ENCODE data around the gene NUPR1. TPM values are rescaled to one million over a fixed set of nuclear protein-coding genes. Genes with fewer than 3 reads are reported as not detected.

Gene NUPR1
- not detected for total RNA-seq
- not detected for polyA plus RNA-seq

DNA sequence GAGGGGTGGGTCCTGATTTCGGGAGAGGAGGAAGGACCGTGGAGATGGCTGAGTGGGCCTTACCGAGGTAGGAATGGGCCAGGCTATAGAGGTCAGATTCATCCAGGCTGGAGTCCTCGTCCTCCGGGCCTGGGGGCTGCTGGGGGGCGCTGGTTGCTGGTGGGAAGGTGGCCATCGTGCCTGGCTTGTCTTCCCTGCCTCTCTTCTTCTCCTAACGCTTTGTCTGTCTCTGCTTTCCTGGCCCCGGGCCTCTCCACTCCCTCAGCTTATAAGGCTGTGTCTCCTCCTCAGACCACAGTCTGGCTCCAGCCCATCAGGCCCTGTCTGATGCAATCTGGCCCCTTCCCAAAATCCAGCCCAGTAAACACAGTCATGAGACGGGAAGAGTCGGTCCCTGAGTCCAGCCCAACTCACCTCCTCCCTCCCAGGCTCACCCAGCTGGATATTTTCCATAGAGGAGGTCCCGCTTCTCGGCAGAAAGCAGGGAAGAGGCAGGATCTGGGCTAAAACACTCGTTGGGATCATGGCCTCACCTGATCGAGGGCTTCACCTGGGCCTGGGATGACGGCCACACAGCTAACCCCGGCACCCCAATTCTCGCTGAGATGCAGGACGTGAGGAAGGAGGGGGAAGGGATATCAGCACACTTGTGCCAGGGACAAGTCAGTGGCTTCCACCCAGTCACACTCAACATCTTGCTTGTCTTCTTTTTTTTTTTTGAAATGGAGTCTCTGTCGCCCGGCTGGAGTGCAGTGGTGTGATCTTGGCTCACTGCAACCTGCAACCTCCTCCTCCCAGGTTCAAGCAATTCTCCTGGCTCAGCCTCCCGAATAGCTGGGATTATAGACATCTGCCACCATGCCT, at the start of gene NUPR1:
NUPR1 (minus strand) TSS at position 242 of the 864 bp plus-strand sequence; CDS start at position 175, 67 bp downstream.
- ChIA-PET CTCF (no interaction called here), POLR2A (no interaction called here)
- Histone ChIP-seq H3K36me3 (ENCODE audit: insufficient read depth, low read length) (no peaks in the 10 kb centered on the region), H3K4me1 (ENCODE audit: insufficient read depth, low read length) (peaks cover 13% of the 10 kb centered on the region), H3K27ac (ENCODE audit: low read depth, low read length) (peak within 1 kb of the TSS; percentile 16), H3K27me3 (ENCODE audit: insufficient read depth, low read length, poor library complexity, severe bottlenecking) (no peaks in the 10 kb centered on the region), H3K4me3 (ENCODE audit: low read length) (no peak within 1 kb of the TSS), H3K9me3 (ENCODE audit: low read length) (no peaks in the 10 kb centered on the region)
- Mint-ChIP-seq H3K36me3 (peaks cover 0 to 7% (median 0%) of the 10 kb centered on the region in 3 donors), H3K27me3 (peaks cover 0 to 3% of the 10 kb centered on the region in 2 donors), H3K27ac (peak within 1 kb of the TSS in 6 of 8 donors; percentile 47 to 96 (median 69)), H3K4me3 (peak within 1 kb of the TSS in 1 of 7 donors; percentile 28), H3K9me3 (no peaks in the 10 kb centered on the region), H3K4me1 (peaks cover 32 to 42% (median 34%) of the 10 kb centered on the region in 3 donors)
- no peak for DNase-seq

GRCh38 chr16:28587386-28587785, 48.6 kb upstream of the NUPR1 start:
- POLR2A ChIA-PET, result no interaction called here
- no peak overlapping the region for H3K4me3 Mint-ChIP-seq
- H3K27ac Mint-ChIP-seq, result peak overlapping the region in 3 of 8 donors; percentile 12 to 46 (median 38)
- Histone ChIP-seq H3K36me3 (ENCODE audit: insufficient read depth, low read length) (peaks cover 24% of the 10 kb centered on the region), H3K4me1 (ENCODE audit: insufficient read depth, low read length) (no peaks in the 10 kb centered on the region), H3K4me3 (ENCODE audit: low read length) (no peak overlapping the region), H3K27ac (ENCODE audit: low read depth, low read length) (no peak overlapping the region), H3K9me3 (ENCODE audit: low read length) (no peaks in the 10 kb centered on the region), H3K27me3 (ENCODE audit: insufficient read depth, low read length, poor library complexity, severe bottlenecking) (no peaks in the 10 kb centered on the region)
- no peaks in the 10 kb centered on the region for H3K9me3 Mint-ChIP-seq
- peaks cover 0 to 94% (median 22%) of the 10 kb centered on the region in 3 donors for H3K36me3 Mint-ChIP-seq
- DNase-seq, result no peak
- no peaks in the 10 kb centered on the region for H3K4me1 Mint-ChIP-seq
- CTCF ChIA-PET, result no interaction called here
- no peaks in the 10 kb centered on the region for H3K27me3 Mint-ChIP-seq

- H3K36me3 Mint-ChIP-seq, result peaks cover 0 to 92% (median 22%) of the 10 kb centered on the region in 3 donors
- POLR2A ChIA-PET, result no interaction called here
- Histone ChIP-seq H3K4me3 (ENCODE audit: low read length) (no peak overlapping the region), H3K36me3 (ENCODE audit: insufficient read depth, low read length) (peaks cover 24% of the 10 kb centered on the region), H3K27me3 (ENCODE audit: insufficient read depth, low read length, poor library complexity, severe bottlenecking) (no peaks in the 10 kb centered on the region), H3K4me1 (ENCODE audit: insufficient read depth, low read length) (no peaks in the 10 kb centered on the region), H3K27ac (ENCODE audit: low read depth, low read length) (no peak overlapping the region), H3K9me3 (ENCODE audit: low read length) (no peaks in the 10 kb centered on the region)
- no peak overlapping the region for H3K4me3 Mint-ChIP-seq
- no peaks in the 10 kb centered on the region for H3K27me3 Mint-ChIP-seq
- H3K27ac Mint-ChIP-seq, result no peak overlapping the region
- CTCF ChIA-PET, result no interaction called here
- DNase-seq, result no peak
- no peaks in the 10 kb centered on the region for H3K4me1 Mint-ChIP-seq
- no peaks in the 10 kb centered on the region for H3K9me3 Mint-ChIP-seq
These were observed 47.7 kb upstream of the NUPR1 start for GRCh38 chr16:28586466-28586865.

GRCh38 chr16:28585674-28586073, 46.9 kb upstream of the NUPR1 start:
- Histone ChIP-seq H3K36me3 (ENCODE audit: insufficient read depth, low read length) (peaks cover 24% of the 10 kb centered on the region), H3K4me1 (ENCODE audit: insufficient read depth, low read length) (no peaks in the 10 kb centered on the region), H3K4me3 (ENCODE audit: low read length) (no peak overlapping the region), H3K27ac (ENCODE audit: low read depth, low read length) (no peak overlapping the region), H3K27me3 (ENCODE audit: insufficient read depth, low read length, poor library complexity, severe bottlenecking) (no peaks in the 10 kb centered on the region), H3K9me3 (ENCODE audit: low read length) (no peaks in the 10 kb centered on the region)
- H3K36me3 Mint-ChIP-seq, result peaks cover 0 to 92% (median 22%) of the 10 kb centered on the region in 3 donors
- ChIA-PET CTCF (no interaction called here), POLR2A (no interaction called here)
- DNase-seq, result peak in 1 of 5 donors; percentile 11
- H3K27me3 Mint-ChIP-seq, result no peaks in the 10 kb centered on the region
- peak overlapping the region in 1 of 8 donors; percentile 32 for H3K27ac Mint-ChIP-seq
- H3K4me1 Mint-ChIP-seq, result no peaks in the 10 kb centered on the region
- H3K9me3 Mint-ChIP-seq, result no peaks in the 10 kb centered on the region
- H3K4me3 Mint-ChIP-seq, result no peak overlapping the region

GRCh38 chr16:28580726-28581315, 42.0 kb upstream of the NUPR1 start:
- Mint-ChIP-seq H3K9me3 (no peaks in the 10 kb centered on the region), H3K4me3 (no peak overlapping the region), H3K27me3 (no peaks in the 10 kb centered on the region), H3K36me3 (peaks cover 0 to 71% (median 16%) of the 10 kb centered on the region in 3 donors), H3K4me1 (peaks cover 6 to 9% (median 8%) of the 10 kb centered on the region in 3 donors), H3K27ac (peak overlapping the region in 2 of 8 donors; percentile 3 to 30)
- Histone ChIP-seq H3K9me3 (ENCODE audit: low read length) (no peaks in the 10 kb centered on the region), H3K4me3 (ENCODE audit: low read length) (no peak overlapping the region), H3K36me3 (ENCODE audit: insufficient read depth, low read length) (peaks cover 10% of the 10 kb centered on the region), H3K4me1 (ENCODE audit: insufficient read depth, low read length) (no peaks in the 10 kb centered on the region), H3K27ac (ENCODE audit: low read depth, low read length) (no peak overlapping the region), H3K27me3 (ENCODE audit: insufficient read depth, low read length, poor library complexity, severe bottlenecking) (no peaks in the 10 kb centered on the region)
- ChIA-PET CTCF (no interaction called here), POLR2A (no interaction called here)
- no peak for DNase-seq

GRCh38 chr16:28575446-28576109, 36.8 kb upstream of the NUPR1 start:
- Mint-ChIP-seq H3K36me3 (peaks cover 0 to 50% (median 6%) of the 10 kb centered on the region in 3 donors), H3K4me1 (peaks cover 34 to 43% (median 43%) of the 10 kb centered on the region in 3 donors), H3K4me3 (no peak overlapping the region), H3K9me3 (no peaks in the 10 kb centered on the region), H3K27ac (peak overlapping the region in 2 of 8 donors; percentile 52 to 66), H3K27me3 (no peaks in the 10 kb centered on the region)
- H3K27ac ChIP-seq (ENCODE audit: low read depth, low read length), result no peak overlapping the region
- ChIA-PET CTCF (no interaction called here), POLR2A (no interaction called here)
- H3K9me3 ChIP-seq (ENCODE audit: low read length), result no peaks in the 10 kb centered on the region
- H3K36me3 ChIP-seq (ENCODE audit: insufficient read depth, low read length), result no peaks in the 10 kb centered on the region
- DNase-seq, result no peak
- no peaks in the 10 kb centered on the region for H3K27me3 ChIP-seq (ENCODE audit: insufficient read depth, low read length, poor library complexity, severe bottlenecking)
- no peak overlapping the region for H3K4me3 ChIP-seq (ENCODE audit: low read length)
- no peaks in the 10 kb centered on the region for H3K4me1 ChIP-seq (ENCODE audit: insufficient read depth, low read length)

DNA sequence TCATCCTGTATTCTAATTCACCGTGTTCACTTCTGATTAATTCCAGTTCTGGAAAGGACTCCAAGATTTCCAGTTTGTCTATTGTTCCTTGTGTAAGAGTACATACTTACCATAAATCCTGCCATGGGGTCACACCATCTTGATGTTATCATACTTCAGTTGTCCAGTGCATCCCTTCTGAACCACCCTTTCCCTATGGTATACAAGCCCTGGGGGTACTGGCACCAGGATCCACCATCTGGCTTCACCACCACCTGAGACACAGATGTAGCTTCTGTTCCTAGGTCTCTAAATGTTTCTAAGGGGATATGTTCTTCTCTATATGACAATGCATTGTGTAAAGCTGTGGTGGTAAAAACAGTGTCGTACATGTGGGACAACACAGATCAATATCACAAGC, 36.2 kb upstream of the NUPR1 start:
- H3K4me1 Mint-ChIP-seq, result peaks cover 34 to 48% (median 43%) of the 10 kb centered on the region in 3 donors

More for the DNA sequence above, 36.2 kb upstream of the NUPR1 start:
- Histone ChIP-seq H3K27ac (ENCODE audit: low read depth, low read length) (no peak overlapping the region), H3K9me3 (ENCODE audit: low read length) (no peaks in the 10 kb centered on the region), H3K4me1 (ENCODE audit: insufficient read depth, low read length) (no peaks in the 10 kb centered on the region), H3K4me3 (ENCODE audit: low read length) (no peak overlapping the region), H3K27me3 (ENCODE audit: insufficient read depth, low read length, poor library complexity, severe bottlenecking) (no peaks in the 10 kb centered on the region), H3K36me3 (ENCODE audit: insufficient read depth, low read length) (no peaks in the 10 kb centered on the region)
- DNase-seq, result no peak
- Mint-ChIP-seq H3K27ac (peak overlapping the region in 3 of 8 donors; percentile 21 to 56 (median 43)), H3K4me3 (no peak overlapping the region), H3K36me3 (peaks cover 0 to 46% (median 3%) of the 10 kb centered on the region in 3 donors), H3K9me3 (no peaks in the 10 kb centered on the region), H3K27me3 (no peaks in the 10 kb centered on the region)
- POLR2A ChIA-PET, result no interaction called here
- CTCF ChIA-PET, result interaction anchor here (1.1 kb wide), 1 partner anchor 248 kb away, joined by 3 read pairs; no protein-coding TSS in a partner anchor

Measured in CD8-positive, alpha-beta memory T cell (primary cell).